ENCODE results near the gene SCUBE1. TPM values are rescaled to one million over a fixed set of nuclear protein-coding genes. Genes with fewer than 3 reads are reported as not detected.

The SCUBE1 gene
- total RNA-seq, 4 donors from 2014 or later = 0.78 to 3.5 (median 0.95) TPM

- H3K9me3 ChIP-seq = no peaks in the 10 kb centered on the region
- DNase-seq = no peak
- no peaks in the 10 kb centered on the region for H3K27me3 ChIP-seq
- 76 to 84% methylated on average over 7 of the region's 7 CpGs for WGBS, 2 donors
- no peak overlapping the region for H3K27ac ChIP-seq
- H3K4me3 ChIP-seq (replicated peaks in 1 of 3) = no peak overlapping the region
- TF ChIP-seq CTCF (IDR thresholded peaks at IDR 0.05) = no peak
- no peak for TF ChIP-seq POLR2A (IDR thresholded peaks at IDR 0.05)
- intact Hi-C loops (cut with DNase I) = no loop called here
- no peaks in the 10 kb centered on the region for H3K4me1 ChIP-seq
- no peaks in the 10 kb centered on the region for H3K36me3 ChIP-seq
Observed at GRCh38 chr22:43330178-43331068, 12.7 kb downstream of the SCUBE1 start.

GRCh38 chr22:43329061-43329460 lies 14.1 kb downstream of the SCUBE1 start:
- Histone ChIP-seq H3K4me1 (no peaks in the 10 kb centered on the region), H3K9me3 (no peaks in the 10 kb centered on the region), H3K36me3 (no peaks in the 10 kb centered on the region), H3K4me3 (replicated peaks in 1 of 3) (no peak overlapping the region), H3K27ac (no peak overlapping the region), H3K27me3 (no peaks in the 10 kb centered on the region)
- intact Hi-C loops (cut with DNase I) = no loop called here
- no peak for DNase-seq
- 93 to 98% methylated on average over 3 to 6 of the region's 7 CpGs for WGBS, 2 donors
- TF ChIP-seq CTCF (IDR thresholded peaks at IDR 0.05) (no peak), POLR2A (IDR thresholded peaks at IDR 0.05) (no peak)

- Histone ChIP-seq H3K4me3 (replicated peaks in 1 of 3) (no peak overlapping the region), H3K9me3 (no peaks in the 10 kb centered on the region), H3K4me1 (no peaks in the 10 kb centered on the region), H3K27ac (no peak overlapping the region), H3K36me3 (no peaks in the 10 kb centered on the region), H3K27me3 (no peaks in the 10 kb centered on the region)
- DNase-seq = no peak
- intact Hi-C loops (cut with DNase I) = no loop called here
- TF ChIP-seq CTCF (IDR thresholded peaks at IDR 0.05) = no peak
- TF ChIP-seq POLR2A (IDR thresholded peaks at IDR 0.05) = no peak
- WGBS, 2 donors = 87 to 92% methylated on average over 1 to 2 of the region's 2 CpGs
Observed at GRCh38 chr22:43327157-43327438, 16.1 kb downstream of the SCUBE1 start.

GRCh38 chr22:43326331-43327156 lies 16.6 kb downstream of the SCUBE1 start:
- no peak for DNase-seq
- WGBS, 2 donors = 71 to 75% methylated on average over 13 to 17 of the region's 17 CpGs
- Histone ChIP-seq H3K9me3 (no peaks in the 10 kb centered on the region), H3K4me1 (no peaks in the 10 kb centered on the region), H3K36me3 (no peaks in the 10 kb centered on the region), H3K4me3 (replicated peaks in 1 of 3) (no peak overlapping the region), H3K27ac (no peak overlapping the region), H3K27me3 (no peaks in the 10 kb centered on the region)
- intact Hi-C loops (cut with DNase I) = no loop called here
- TF ChIP-seq CTCF (IDR thresholded peaks at IDR 0.05) (no peak), POLR2A (IDR thresholded peaks at IDR 0.05) (no peak)

- DNase-seq = no peak
- Histone ChIP-seq H3K9me3 (no peaks in the 10 kb centered on the region), H3K4me1 (no peaks in the 10 kb centered on the region), H3K36me3 (no peaks in the 10 kb centered on the region), H3K27me3 (no peaks in the 10 kb centered on the region), H3K4me3 (replicated peaks in 1 of 3) (no peak overlapping the region), H3K27ac (no peak overlapping the region)
- WGBS, 2 donors = 89 to 93% methylated on average over 13 of the region's 13 CpGs
- intact Hi-C loops (cut with DNase I) = no loop called here
- TF ChIP-seq POLR2A (IDR thresholded peaks at IDR 0.05) = no peak
- TF ChIP-seq CTCF (IDR thresholded peaks at IDR 0.05) = no peak
Observed at GRCh38 chr22:43325176-43325575, 18.0 kb downstream of the SCUBE1 start.

Data from thyroid gland (tissue), 4 donors.